NCI-H524 (cell line): ENCODE results near the gene ZNF24.

Experiments
- DNase-seq, 2 experiments: peaks; one replicate each; lab custom pipeline; 2025; lab: John Stamatoyannopoulos, UW

Gene ZNF24

GRCh38 chr18:35355140-35355618, 11.0 kb upstream of the ZNF24 start:
- DNase-seq = peak; percentile 55 to 78

DNA sequence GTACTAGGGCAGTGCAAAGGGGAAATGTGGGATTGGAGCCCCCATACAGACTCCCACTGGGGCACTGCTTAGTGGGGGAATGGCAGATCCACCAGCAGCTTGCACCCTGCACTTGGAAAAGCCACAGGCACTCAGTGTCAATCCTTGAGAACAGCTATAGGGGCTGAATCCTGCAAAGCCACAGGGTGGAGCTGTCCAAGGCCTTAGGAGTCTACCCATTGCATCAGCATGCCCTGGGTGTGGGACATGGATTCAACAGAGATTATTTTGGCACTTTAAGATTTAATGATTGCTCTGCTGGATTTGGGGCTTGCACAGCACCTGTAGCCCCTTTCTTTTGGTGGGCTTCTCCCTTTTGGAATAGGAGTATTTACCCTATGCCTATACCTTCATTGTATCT, 8.6 kb upstream of the ZNF24 start:
- no peak for DNase-seq

- DNase-seq = no peak
These were observed 8.1 kb upstream of the ZNF24 start for GRCh38 chr18:35352283-35352682.

GRCh38 chr18:35348001-35348400, 3.8 kb upstream of the ZNF24 start:
- DNase-seq = no peak

GRCh38 chr18:35345950-35346349, 1.7 kb upstream of the ZNF24 start:
- DNase-seq = no peak

GRCh38 chr18:35345460-35345921, 1.3 kb upstream of the ZNF24 start:
- DNase-seq = no peak

DNA sequence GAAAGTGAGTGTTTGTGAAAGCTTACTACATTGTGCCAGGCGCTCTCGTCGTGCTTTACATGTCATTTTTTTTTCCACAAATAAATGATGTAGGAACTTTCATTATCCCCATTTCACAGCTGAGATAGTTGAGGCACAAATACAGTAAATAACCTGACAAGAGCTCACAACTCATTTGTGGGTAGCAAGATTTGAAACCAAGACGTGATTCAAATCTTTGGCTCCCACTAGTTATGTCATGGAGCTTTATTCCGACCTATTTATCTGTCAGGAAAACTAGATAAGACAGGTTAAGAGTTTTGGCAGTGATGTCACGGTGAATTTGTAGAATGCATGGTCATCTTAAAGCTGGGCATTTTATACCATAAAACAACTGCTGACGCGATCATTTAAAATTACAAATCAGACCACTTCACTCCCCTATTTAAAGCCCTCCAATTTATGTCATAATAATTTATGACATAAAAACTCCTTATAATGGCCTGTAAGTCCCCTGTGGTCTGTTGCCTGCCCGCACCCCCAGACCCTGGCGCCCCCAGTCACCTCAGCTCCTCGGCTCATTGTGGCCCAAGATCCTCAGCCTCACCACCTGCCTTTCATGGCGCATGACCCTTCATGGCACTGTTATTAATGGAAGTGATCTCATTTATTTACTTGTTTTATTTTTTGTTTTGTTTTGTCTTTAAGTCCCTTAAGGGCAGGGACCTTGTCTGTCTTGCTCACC, 678 bp upstream of the ZNF24 start:
- peak in 1 of 2 experiments; percentile 37 for DNase-seq

GRCh38 chr18:35343488-35343935, 708 bp downstream of the ZNF24 start:
- no peak for DNase-seq

- no peak for DNase-seq
These were observed 6.9 kb downstream of the ZNF24 start for GRCh38 chr18:35337286-35337685.

GRCh38 chr18:35335866-35336265, 8.4 kb downstream of the ZNF24 start:
- DNase-seq = peak in 1 of 2 experiments; percentile 73

- no peak for DNase-seq
These were observed 9.4 kb downstream of the ZNF24 start for GRCh38 chr18:35334821-35335220.

DNA sequence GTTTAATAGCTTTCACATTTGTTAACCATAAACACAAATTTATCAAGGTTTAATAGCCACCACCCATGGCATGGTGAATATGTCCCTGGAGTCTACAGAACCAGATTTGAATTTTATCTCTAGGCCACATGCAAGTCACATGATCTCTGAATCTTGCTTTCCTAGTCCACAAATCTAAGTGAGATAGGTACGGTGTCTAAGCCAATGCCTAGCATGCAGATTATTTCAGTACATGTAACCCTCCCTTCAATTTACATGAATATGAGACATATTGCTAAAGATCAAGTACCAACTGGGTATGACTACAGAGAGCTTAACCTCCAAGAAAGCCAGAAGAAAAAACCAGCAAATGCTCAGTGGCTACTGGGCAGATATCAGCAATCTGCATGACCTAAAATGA, 10.0 kb downstream of the ZNF24 start:
- peak in 1 of 2 experiments; percentile 4 for DNase-seq

DNA sequence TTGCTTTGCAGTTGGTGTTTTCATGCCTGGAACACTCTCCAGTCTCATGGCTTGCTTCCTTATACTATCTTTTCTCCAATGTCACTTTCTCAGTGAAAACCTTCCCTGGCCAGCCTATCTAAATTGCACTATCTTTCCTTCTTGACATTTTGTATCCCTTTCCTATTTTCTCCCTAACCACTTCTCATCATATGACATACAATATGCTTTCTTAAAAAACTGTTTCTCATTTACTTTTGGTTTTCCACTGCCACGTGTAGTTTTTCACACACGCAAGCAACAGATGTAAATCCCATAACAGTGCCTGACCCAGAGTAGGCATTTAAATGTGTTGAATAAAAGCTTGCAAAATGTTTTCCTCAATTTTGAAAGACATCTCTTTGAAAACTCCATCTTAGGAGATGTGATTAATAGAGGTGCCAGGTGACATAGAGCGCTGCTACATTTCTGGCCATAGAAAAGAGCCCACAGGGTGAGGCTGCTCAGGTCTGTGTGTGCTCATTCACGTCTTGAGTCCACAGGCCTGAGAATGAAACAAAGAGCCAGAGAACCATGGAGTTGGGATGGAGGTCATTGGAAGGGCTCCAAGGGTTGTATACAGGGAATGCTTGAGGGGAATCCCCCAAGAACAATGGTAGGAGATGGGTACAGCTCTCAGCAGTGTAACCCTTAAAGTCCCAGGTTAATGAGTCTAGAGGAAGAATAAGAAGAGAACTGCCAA, 12.7 kb downstream of the ZNF24 start:
- no peak for DNase-seq

GRCh38 chr18:35328868-35329267, 15.4 kb downstream of the ZNF24 start:
- no peak for DNase-seq

GRCh38 chr18:35326695-35327387, 17.4 kb downstream of the ZNF24 start:
- no peak for DNase-seq

- no peak for DNase-seq
These were observed 19.1 kb downstream of the ZNF24 start for GRCh38 chr18:35324926-35325655.

DNA sequence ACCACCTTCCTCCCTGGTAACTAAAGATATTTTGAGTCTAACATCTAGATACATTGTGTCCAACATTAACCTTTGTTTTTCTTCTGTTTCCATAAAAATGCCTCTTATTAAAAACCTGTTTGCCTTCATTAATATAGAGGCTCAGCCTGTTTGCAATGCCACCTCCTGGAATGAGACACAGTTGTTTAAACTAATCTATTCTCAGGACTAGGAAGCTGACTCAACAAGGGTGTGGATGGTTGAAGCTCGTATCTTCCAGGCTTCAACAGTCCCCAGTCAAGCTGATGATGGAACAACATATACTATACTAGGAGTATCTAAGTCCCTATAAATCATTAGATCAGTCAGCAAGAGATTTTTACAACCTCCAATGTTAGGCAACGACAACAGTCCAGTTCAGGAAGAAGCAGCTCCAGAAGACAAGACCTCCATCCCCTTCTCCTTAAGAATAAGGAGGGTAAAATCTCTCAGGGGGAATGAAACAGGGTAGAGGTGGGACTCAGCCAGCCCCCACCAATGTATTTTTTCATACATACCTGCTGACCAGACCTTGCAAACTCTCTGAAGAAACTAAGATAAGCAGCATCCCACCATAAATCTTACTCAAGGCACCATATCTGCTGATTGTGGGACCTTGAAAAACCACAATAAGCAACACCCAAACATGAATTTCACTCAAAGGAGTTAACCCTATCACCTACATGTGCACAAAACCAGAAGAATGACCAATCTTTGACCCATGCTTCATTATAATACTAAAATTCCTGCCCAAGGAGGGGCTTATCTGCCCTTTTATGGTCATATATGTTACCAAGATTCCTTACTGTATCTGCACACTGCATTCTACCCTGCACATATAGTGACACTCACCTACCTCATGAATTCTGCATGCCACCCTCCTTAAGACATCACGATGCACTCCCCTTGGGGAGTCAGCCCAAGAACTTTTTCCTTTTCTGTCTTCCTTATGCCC, 21.4 kb downstream of the ZNF24 start:
- no peak for DNase-seq

GRCh38 chr18:35311496-35311895, 32.7 kb downstream of the ZNF24 start:
- no peak for DNase-seq

DNA sequence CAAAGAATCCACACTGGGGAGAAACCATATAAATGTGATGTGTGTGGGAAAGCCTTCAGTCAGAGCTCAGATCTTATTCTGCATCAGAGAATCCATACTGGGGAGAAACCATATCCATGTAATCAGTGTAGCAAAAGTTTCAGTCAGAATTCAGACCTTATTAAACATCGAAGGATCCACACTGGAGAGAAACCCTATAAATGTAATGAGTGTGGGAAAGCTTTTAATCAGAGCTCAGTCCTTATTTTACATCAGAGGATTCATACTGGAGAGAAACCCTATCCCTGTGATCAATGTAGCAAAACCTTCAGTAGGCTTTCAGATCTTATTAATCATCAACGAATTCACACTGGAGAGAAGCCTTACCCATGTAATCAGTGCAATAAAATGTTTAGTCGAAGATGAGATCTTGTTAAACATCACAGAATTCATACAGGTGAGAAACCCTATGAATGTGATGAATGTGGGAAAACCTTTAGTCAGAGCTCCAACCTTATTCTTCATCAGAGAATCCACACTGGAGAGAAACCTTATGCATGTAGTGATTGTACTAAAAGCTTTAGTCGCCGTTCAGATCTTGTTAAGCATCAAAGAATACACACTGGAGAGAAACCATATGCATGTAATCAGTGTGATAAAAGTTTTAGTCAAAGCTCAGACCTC, 37.5 kb downstream of the ZNF24 start:
- no peak for DNase-seq

- DNase-seq = no peak
These were observed 40.6 kb downstream of the ZNF24 start for GRCh38 chr18:35303610-35304009.
